ENCODE results near the gene HAPLN1.

The HAPLN1 gene

GRCh38 chr5:83744821-83745220 lies 24.2 kb upstream of the HAPLN1 start:
- H3K9me3 ChIP-seq (replicated peaks; ENCODE audit: insufficient read depth, low read length) = no peaks in the 10 kb centered on the region
- no peaks in the 10 kb centered on the region for H3K9me2 ChIP-seq (replicated peaks; ENCODE audit: insufficient read depth, low read length)
- H3K36me3 ChIP-seq (replicated peaks; ENCODE audit: insufficient read depth, low read length) = no peaks in the 10 kb centered on the region
- no peak overlapping the region for H3K4me3 ChIP-seq (ENCODE audit: low read length)
- no peak overlapping the region for H3K9ac ChIP-seq (ENCODE audit: low read length)
- DNase-seq = no peak
- no peak overlapping the region for H3K4me2 ChIP-seq (ENCODE audit: low read depth, low read length)
- TF ChIP-seq EZH2 (optimal IDR thresholded peaks at IDR 0.05; ENCODE audit: low read depth, low read length) = no peak
- H3K27me3 ChIP-seq (replicated peaks; ENCODE audit: insufficient read depth, low read length) = no peaks in the 10 kb centered on the region
- no peaks in the 10 kb centered on the region for H3K79me2 ChIP-seq (ENCODE audit: low read length)
- H3F3A ChIP-seq (ENCODE audit: insufficient read depth, low read length) = no peaks in the 10 kb centered on the region
- H4K20me1 ChIP-seq (ENCODE audit: insufficient read depth, low read length) = no peaks in the 10 kb centered on the region
- no peak overlapping the region for H2AFZ ChIP-seq (ENCODE audit: low read length)
- no peak overlapping the region for H3K27ac ChIP-seq (ENCODE audit: low read length)
- H3K4me1 ChIP-seq (ENCODE audit: low read length) = no peaks in the 10 kb centered on the region

GRCh38 chr5:83742089-83742488 lies 21.4 kb upstream of the HAPLN1 start:
- Histone ChIP-seq H3F3A (ENCODE audit: insufficient read depth, low read length) (no peaks in the 10 kb centered on the region), H3K9me2 (replicated peaks; ENCODE audit: insufficient read depth, low read length) (no peaks in the 10 kb centered on the region)
- no peak for TF ChIP-seq CTCF (IDR thresholded peaks at IDR 0.05; ENCODE audit: low read length)
- no peak for TF ChIP-seq EZH2 (optimal IDR thresholded peaks at IDR 0.05; ENCODE audit: low read depth, low read length)
- TF ChIP-seq EZH2phosphoT487 (IDR thresholded peaks at IDR 0.05; ENCODE audit: low read length) = no peak

GRCh38 chr5:83741571-83741970 lies 20.9 kb upstream of the HAPLN1 start:
- no peak overlapping the region for H2AFZ ChIP-seq (ENCODE audit: low read length)

More at GRCh38 chr5:83742089-83742488, 21.4 kb upstream of the HAPLN1 start:
- Histone ChIP-seq H3K36me3 (replicated peaks; ENCODE audit: insufficient read depth, low read length) (no peaks in the 10 kb centered on the region), H4K20me1 (ENCODE audit: insufficient read depth, low read length) (no peaks in the 10 kb centered on the region), H3K27me3 (replicated peaks; ENCODE audit: insufficient read depth, low read length) (no peaks in the 10 kb centered on the region), H3K9me3 (replicated peaks; ENCODE audit: insufficient read depth, low read length) (no peaks in the 10 kb centered on the region), H3K4me2 (ENCODE audit: low read depth, low read length) (no peak overlapping the region), H3K4me1 (ENCODE audit: low read length) (no peaks in the 10 kb centered on the region), H3K79me2 (ENCODE audit: low read length) (no peaks in the 10 kb centered on the region), H3K4me3 (ENCODE audit: low read length) (no peak overlapping the region), H3K27ac (ENCODE audit: low read length) (no peak overlapping the region), H2AFZ (ENCODE audit: low read length) (no peak overlapping the region), H3K9ac (ENCODE audit: low read length) (no peak overlapping the region)
- DNase-seq = no peak

More at GRCh38 chr5:83741571-83741970, 20.9 kb upstream of the HAPLN1 start:
- DNase-seq = no peak
- no peaks in the 10 kb centered on the region for H3K4me1 ChIP-seq (ENCODE audit: low read length)
- H3K36me3 ChIP-seq (replicated peaks; ENCODE audit: insufficient read depth, low read length) = no peaks in the 10 kb centered on the region
- no peaks in the 10 kb centered on the region for H3K79me2 ChIP-seq (ENCODE audit: low read length)
- no peaks in the 10 kb centered on the region for H4K20me1 ChIP-seq (ENCODE audit: insufficient read depth, low read length)
- no peaks in the 10 kb centered on the region for H3K9me3 ChIP-seq (replicated peaks; ENCODE audit: insufficient read depth, low read length)
- H3K27ac ChIP-seq (ENCODE audit: low read length) = no peak overlapping the region
- TF ChIP-seq EZH2phosphoT487 (IDR thresholded peaks at IDR 0.05; ENCODE audit: low read length) (no peak), CTCF (IDR thresholded peaks at IDR 0.05; ENCODE audit: low read length) (no peak), EZH2 (optimal IDR thresholded peaks at IDR 0.05; ENCODE audit: low read depth, low read length) (no peak)
- H3K27me3 ChIP-seq (replicated peaks; ENCODE audit: insufficient read depth, low read length) = no peaks in the 10 kb centered on the region
- no peaks in the 10 kb centered on the region for H3K9me2 ChIP-seq (replicated peaks; ENCODE audit: insufficient read depth, low read length)
- H3K4me2 ChIP-seq (ENCODE audit: low read depth, low read length) = no peak overlapping the region
- H3K9ac ChIP-seq (ENCODE audit: low read length) = no peak overlapping the region
- H3K4me3 ChIP-seq (ENCODE audit: low read length) = no peak overlapping the region
- no peaks in the 10 kb centered on the region for H3F3A ChIP-seq (ENCODE audit: insufficient read depth, low read length)
